Natural killer cell treated with Interleukin-12 subunit alpha and Interleukin-12 subunit beta and Interleukin-15 and Interleukin-18, amount 100 ng/mL, for 72 hours (primary cell): ENCODE results near the gene BCL2. TPM values are rescaled to one million over a fixed set of nuclear protein-coding genes. Genes with fewer than 3 reads are reported as not detected.

Source experiments
- ATAC-seq, 2 donors: fragments of 150-1000 bp; cut with Tn5 transposase in 1 of 2; sonication (Bioruptor Pico), chemical (Tn5 transposase) in 1 of 2; 2 replicates each; pipeline ENCODE4 v1.10.0; 2021
- DNase-seq: peaks from one replicate; pipeline ENCODE4 v3.0.0; 2022; ENCODE audit warnings: low spot score
- H3K27ac Mint-ChIP-seq, 2 donors: 1 replicate in 1 of 2; 2 replicates in 1 of 2; pipeline ENCODE4 v1.8.0; 2022; ENCODE audit warnings: mixed read lengths in 2 of 2, mild to moderate bottlenecking in 1 of 2, moderate library complexity in 1 of 2
- H3K27me3 Mint-ChIP-seq, 2 donors: 1 replicate in 1 of 2; 2 replicates in 1 of 2; pipeline ENCODE4 v1.8.0; 2022; ENCODE audit warnings: mixed read lengths in 2 of 2
- H3K36me3 Mint-ChIP-seq: one replicate; pipeline ENCODE4 v1.8.0; 2022; ENCODE audit warnings: mixed read lengths
- H3K4me1 Mint-ChIP-seq, 2 donors: 1 replicate in 1 of 2; 2 replicates in 1 of 2; pipeline ENCODE4 v1.8.0; 2022; ENCODE audit warnings: low read depth in 2 of 2, mixed read lengths in 2 of 2, mild to moderate bottlenecking in 1 of 2
- H3K4me3 Mint-ChIP-seq: one replicate; pipeline ENCODE4 v1.8.0; 2022; ENCODE audit warnings: mixed read lengths
- H3K9me3 Mint-ChIP-seq: 2 replicates; pipeline ENCODE4 v1.8.0; 2022; ENCODE audit warnings: mixed read lengths
- total RNA-seq, 2 donors: library from RNA; stranded (reverse); gene quantifications; one replicate each; pipeline ENCODE4 v1.2.3, GENCODE V29; 2022

The BCL2 gene
- total RNA-seq, 2 donors from 2014 or later, result 61.7 to 84.7 TPM

DNA sequence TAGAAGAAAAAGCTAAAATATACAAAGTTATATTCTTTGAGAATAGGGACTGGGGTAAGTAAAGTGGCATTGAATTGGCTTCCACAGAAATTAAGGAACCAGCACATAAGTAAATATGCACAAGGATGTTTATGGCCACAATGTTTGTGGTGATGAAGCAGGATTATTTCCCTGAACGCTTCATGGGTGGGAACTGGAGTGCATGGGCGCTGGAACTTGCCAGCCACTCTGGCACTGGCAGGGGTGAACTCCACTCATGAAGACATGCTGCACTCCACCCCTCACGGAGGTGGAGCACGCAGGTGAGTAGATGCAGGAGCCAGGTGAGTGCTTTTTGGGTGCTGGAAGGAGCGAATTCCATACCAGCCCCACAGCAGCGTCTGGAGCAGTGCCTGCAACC lies 94.1 kb downstream of the BCL2 start:
- Mint-ChIP-seq H3K4me1 (peaks cover 50 to 60% of the 10 kb centered on the region in 2 donors), H3K9me3 (no peaks in the 10 kb centered on the region), H3K27me3 (no peaks in the 10 kb centered on the region), H3K4me3 (no peak overlapping the region), H3K27ac (no peak overlapping the region), H3K36me3 (peaks cover 18% of the 10 kb centered on the region)
- no peak for DNase-seq
- no peak for ATAC-seq

DNA sequence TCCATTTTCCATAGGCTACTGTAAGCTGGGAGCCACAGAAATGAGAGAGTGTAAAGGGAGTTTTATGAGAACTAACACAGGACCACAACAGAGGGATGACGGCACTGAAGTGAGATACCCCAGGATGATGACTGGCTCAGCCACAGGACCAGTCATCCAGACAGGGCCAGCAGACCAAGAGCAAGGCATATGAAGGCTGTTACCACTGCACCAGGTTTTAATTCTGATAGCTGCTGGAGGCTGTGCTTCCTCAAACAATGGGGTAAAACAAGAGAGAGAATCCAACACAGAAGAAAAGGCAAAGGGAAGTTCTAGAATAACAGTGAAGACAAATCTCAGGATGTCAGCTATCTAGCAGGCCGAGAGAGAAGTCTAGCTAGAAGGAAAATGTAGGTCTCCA lies 94.9 kb downstream of the BCL2 start:
- peak overlapping the region; percentile 44 for H3K4me3 Mint-ChIP-seq
- peaks cover 49 to 59% of the 10 kb centered on the region in 2 donors for H3K4me1 Mint-ChIP-seq
- peaks cover 17% of the 10 kb centered on the region for H3K36me3 Mint-ChIP-seq
- H3K9me3 Mint-ChIP-seq, result no peaks in the 10 kb centered on the region
- H3K27ac Mint-ChIP-seq, result peak overlapping the region; percentile 61 to 62
- ATAC-seq (peak; percentile 80 to 96), DNase-seq (no peak)
- H3K27me3 Mint-ChIP-seq, result no peaks in the 10 kb centered on the region

- no peak for DNase-seq
- peak overlapping the region; percentile 44 for H3K4me3 Mint-ChIP-seq
- peaks cover 52 to 63% of the 10 kb centered on the region in 2 donors for H3K4me1 Mint-ChIP-seq
- ATAC-seq, result no peak
- H3K27ac Mint-ChIP-seq, result peak overlapping the region; percentile 61 to 62
- peaks cover 18% of the 10 kb centered on the region for H3K36me3 Mint-ChIP-seq
- H3K27me3 Mint-ChIP-seq, result no peaks in the 10 kb centered on the region
- peaks cover 1% of the 10 kb centered on the region for H3K9me3 Mint-ChIP-seq
Observed at GRCh38 chr18:63223837-63224236, 95.7 kb downstream of the BCL2 start.

- peaks cover 3% of the 10 kb centered on the region for H3K9me3 Mint-ChIP-seq
- peak overlapping the region; percentile 16 to 58 for H3K27ac Mint-ChIP-seq
- ATAC-seq (peak; percentile 46 to 54), DNase-seq (no peak)
- H3K4me3 Mint-ChIP-seq, result peak overlapping the region; percentile 23
- no peaks in the 10 kb centered on the region for H3K27me3 Mint-ChIP-seq
- H3K4me1 Mint-ChIP-seq, result peaks cover 77 to 85% of the 10 kb centered on the region in 2 donors
- H3K36me3 Mint-ChIP-seq, result peaks cover 22% of the 10 kb centered on the region
Observed at GRCh38 chr18:63220903-63221302, 98.7 kb downstream of the BCL2 start.

- no peak for DNase-seq
- no peak for ATAC-seq
- peak overlapping the region; percentile 100 for H3K27ac Mint-ChIP-seq
- H3K4me3 Mint-ChIP-seq, result peak overlapping the region; percentile 73
- H3K4me1 Mint-ChIP-seq, result peaks cover 79 to 87% of the 10 kb centered on the region in 2 donors
- peaks cover 3% of the 10 kb centered on the region for H3K9me3 Mint-ChIP-seq
- peaks cover 24% of the 10 kb centered on the region for H3K36me3 Mint-ChIP-seq
- H3K27me3 Mint-ChIP-seq, result no peaks in the 10 kb centered on the region
Observed at GRCh38 chr18:63218472-63218871, 101.1 kb downstream of the BCL2 start.

DNA sequence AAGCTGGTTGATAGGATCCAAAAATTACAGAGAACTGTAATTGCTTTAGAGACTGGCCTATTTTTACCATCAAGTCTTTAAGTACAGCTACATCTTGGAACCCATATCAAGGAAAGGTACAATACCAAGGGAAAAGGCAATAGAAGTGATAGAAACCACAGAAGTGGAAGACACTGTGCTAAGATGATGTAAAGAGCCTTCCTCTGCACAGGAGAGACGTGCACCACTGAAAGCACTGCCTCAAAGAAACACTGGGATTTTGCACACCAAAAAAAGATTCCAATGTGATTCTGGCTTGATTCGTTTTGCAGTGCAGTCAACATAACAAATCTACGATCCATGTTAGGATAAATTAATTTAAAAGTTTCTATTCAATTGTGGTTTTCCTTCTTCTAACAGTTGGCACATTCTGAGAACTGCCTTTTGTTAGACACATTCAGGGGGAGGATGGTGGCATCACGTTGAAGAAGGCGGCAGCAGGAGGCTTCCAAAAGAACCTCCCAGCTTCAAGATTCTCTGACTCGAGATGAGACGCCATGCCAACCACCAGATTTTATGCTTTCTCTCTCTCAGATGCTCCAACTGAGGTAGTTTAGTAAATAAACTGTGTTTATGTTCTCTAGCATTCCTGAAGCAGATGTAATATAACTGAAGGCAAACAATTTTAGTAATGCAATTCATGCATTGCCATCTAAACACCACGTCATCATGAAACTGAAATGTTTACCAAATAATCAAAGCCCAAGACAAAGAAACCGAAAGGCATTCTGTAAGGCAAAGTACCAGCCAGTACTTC lies 102.9 kb downstream of the BCL2 start:
- Mint-ChIP-seq H3K9me3 (peaks cover 3% of the 10 kb centered on the region), H3K4me1 (peaks cover 86 to 95% of the 10 kb centered on the region in 2 donors), H3K4me3 (peak overlapping the region; percentile 73)

GRCh38 chr18:63213936-63214671 lies 105.5 kb downstream of the BCL2 start:
- Mint-ChIP-seq H3K9me3 (peaks cover 3% of the 10 kb centered on the region), H3K36me3 (peaks cover 21% of the 10 kb centered on the region), H3K27ac (peak overlapping the region; percentile 100), H3K4me3 (peak overlapping the region; percentile 97), H3K27me3 (no peaks in the 10 kb centered on the region), H3K4me1 (peaks cover 83 to 94% of the 10 kb centered on the region in 2 donors)
- no peak for DNase-seq
- ATAC-seq, result no peak

More for the DNA sequence above, 102.9 kb downstream of the BCL2 start:
- peak overlapping the region; percentile 100 for H3K27ac Mint-ChIP-seq
- DNase-seq, result no peak
- peak in 1 of 2 donors; percentile 54 for ATAC-seq
- no peaks in the 10 kb centered on the region for H3K27me3 Mint-ChIP-seq
- peaks cover 19% of the 10 kb centered on the region for H3K36me3 Mint-ChIP-seq

- no peaks in the 10 kb centered on the region for H3K9me3 Mint-ChIP-seq
- peak; percentile 89 to 90 for ATAC-seq
- H3K27ac Mint-ChIP-seq, result peak overlapping the region; percentile 100
- no peak for DNase-seq
- H3K4me3 Mint-ChIP-seq, result peak overlapping the region; percentile 97
- H3K36me3 Mint-ChIP-seq, result peaks cover 17% of the 10 kb centered on the region
- peaks cover 82 to 94% of the 10 kb centered on the region in 2 donors for H3K4me1 Mint-ChIP-seq
- no peaks in the 10 kb centered on the region for H3K27me3 Mint-ChIP-seq
Observed at GRCh38 chr18:63213331-63213900, 106.2 kb downstream of the BCL2 start.

- Mint-ChIP-seq H3K27me3 (no peaks in the 10 kb centered on the region), H3K4me1 (peaks cover 80 to 93% of the 10 kb centered on the region in 2 donors), H3K9me3 (no peaks in the 10 kb centered on the region), H3K27ac (peak overlapping the region; percentile 100), H3K36me3 (peaks cover 17% of the 10 kb centered on the region), H3K4me3 (peak overlapping the region; percentile 65)
- ATAC-seq (no peak), DNase-seq (no peak)
Observed at GRCh38 chr18:63210521-63210920, 109.0 kb downstream of the BCL2 start.

DNA sequence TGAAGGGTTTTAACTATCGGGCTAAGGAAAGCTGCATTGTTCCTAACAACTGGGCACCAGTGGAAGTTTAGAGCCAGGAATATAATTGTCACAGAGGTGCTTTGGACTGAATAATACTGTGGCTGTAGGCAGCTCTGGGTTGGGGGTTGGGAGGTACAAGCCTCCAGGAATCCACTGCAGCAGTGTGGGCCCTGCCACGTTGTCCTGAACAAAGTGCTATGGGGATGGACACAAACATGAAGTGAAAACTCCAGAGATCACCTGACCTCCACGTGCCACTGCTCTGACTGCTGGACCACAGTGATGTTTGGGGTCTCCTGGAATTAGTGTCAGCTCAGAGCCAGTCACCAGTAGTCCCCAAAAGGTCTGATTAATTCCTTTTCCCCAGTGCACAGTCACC lies 110.9 kb downstream of the BCL2 start:
- no peak for ATAC-seq
- H3K36me3 Mint-ChIP-seq, result peaks cover 12% of the 10 kb centered on the region
- peak overlapping the region; percentile 100 for H3K27ac Mint-ChIP-seq
- peaks cover 81 to 97% of the 10 kb centered on the region in 2 donors for H3K4me1 Mint-ChIP-seq
- DNase-seq, result no peak
- no peaks in the 10 kb centered on the region for H3K9me3 Mint-ChIP-seq
- H3K27me3 Mint-ChIP-seq, result no peaks in the 10 kb centered on the region
- peak overlapping the region; percentile 93 for H3K4me3 Mint-ChIP-seq

DNA sequence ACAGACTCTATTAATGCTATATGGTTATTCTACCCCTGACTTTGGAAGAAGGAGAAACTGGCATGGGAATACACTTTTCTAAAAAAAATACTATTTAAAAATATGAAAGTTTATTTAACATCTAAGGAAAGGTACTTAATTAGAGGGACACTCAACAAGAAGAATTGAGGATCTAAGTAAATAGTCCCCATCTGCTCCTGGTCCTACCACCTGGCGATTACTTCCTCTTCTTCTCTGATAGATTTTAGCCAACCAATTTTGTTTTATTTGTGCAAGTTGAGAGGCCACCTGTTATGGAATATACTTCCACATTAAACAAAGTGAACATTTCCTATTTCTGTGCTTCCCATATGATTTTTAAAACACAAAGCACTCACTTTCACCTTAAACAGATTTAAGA lies 111.7 kb downstream of the BCL2 start:
- no peak for DNase-seq
- no peaks in the 10 kb centered on the region for H3K27me3 Mint-ChIP-seq
- no peak for ATAC-seq
- peaks cover 10% of the 10 kb centered on the region for H3K36me3 Mint-ChIP-seq
- peak overlapping the region; percentile 100 for H3K27ac Mint-ChIP-seq
- H3K4me1 Mint-ChIP-seq, result peaks cover 76 to 96% of the 10 kb centered on the region in 2 donors
- H3K4me3 Mint-ChIP-seq, result peak overlapping the region; percentile 93
- H3K9me3 Mint-ChIP-seq, result no peaks in the 10 kb centered on the region

DNA sequence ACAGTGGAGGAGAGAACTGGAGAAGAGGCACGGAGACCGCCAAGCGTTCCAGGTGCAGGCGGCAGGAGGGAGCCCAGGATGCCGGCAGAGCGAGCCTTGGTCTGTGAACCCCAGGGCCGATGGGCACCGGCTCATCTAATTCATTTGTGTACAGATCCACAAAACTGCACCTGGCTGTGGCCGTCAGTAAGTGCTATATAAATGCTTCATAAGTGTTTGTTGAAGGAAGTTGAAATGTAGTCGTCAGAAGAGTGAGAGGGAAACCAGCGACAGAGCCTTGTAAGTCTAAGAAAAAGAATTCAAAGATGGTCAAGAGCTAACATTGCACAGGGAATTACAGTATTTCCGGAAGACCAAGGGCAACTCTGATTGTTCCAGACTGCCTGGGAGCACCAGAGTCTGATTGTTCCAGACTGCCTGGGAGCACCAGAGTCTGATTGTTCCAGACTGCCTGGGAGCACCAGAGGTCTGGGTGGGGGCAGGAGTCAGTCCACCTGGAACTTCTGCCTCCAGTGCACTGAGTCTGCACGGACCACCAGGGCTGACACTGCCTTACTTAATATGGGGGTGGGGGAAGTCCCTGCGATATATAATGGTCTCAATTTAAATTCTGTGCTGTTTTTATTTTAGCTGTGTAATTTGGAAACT lies 112.3 kb downstream of the BCL2 start:
- peak overlapping the region; percentile 93 for H3K4me3 Mint-ChIP-seq
- H3K4me1 Mint-ChIP-seq, result peaks cover 74 to 95% of the 10 kb centered on the region in 2 donors
- H3K27ac Mint-ChIP-seq, result peak overlapping the region; percentile 100
- ATAC-seq (peak in 1 of 2 donors; percentile 11), DNase-seq (no peak)
- no peaks in the 10 kb centered on the region for H3K27me3 Mint-ChIP-seq
- no peaks in the 10 kb centered on the region for H3K9me3 Mint-ChIP-seq
- peaks cover 10% of the 10 kb centered on the region for H3K36me3 Mint-ChIP-seq

- Mint-ChIP-seq H3K27me3 (no peaks in the 10 kb centered on the region), H3K36me3 (peaks cover 10% of the 10 kb centered on the region), H3K4me3 (peak overlapping the region; percentile 93), H3K27ac (peak overlapping the region; percentile 100), H3K9me3 (no peaks in the 10 kb centered on the region), H3K4me1 (peaks cover 69 to 88% of the 10 kb centered on the region in 2 donors)
- ATAC-seq, result no peak
- no peak for DNase-seq
Observed at GRCh38 chr18:63206433-63207142, 113.0 kb downstream of the BCL2 start.
